ENCODE data around the gene CLEC18C. TPM values are rescaled to one million over a fixed set of nuclear protein-coding genes. Genes with fewer than 3 reads are reported as not detected.
"Not testable (repeated sequence)": the region's sequence is repeated elsewhere in the genome, so short reads cannot be mapped to it uniquely, and the experiment has no call there.

Gene CLEC18C
- under 1 TPM in 1 of 2 experiments, not detected in 1; 0.23 TPM for total RNA-seq

GRCh38 chr16:70173212-70173837 lies at the start of gene CLEC18C:
CLEC18C (plus strand) TSS chr16:70173787; CDS start chr16:70174279, 492 bp downstream.
- not testable (repeated sequence) for H3K9me3 Mint-ChIP-seq, H3K4me3 Mint-ChIP-seq, DNase-seq, H3K4me1 Mint-ChIP-seq, H3K27ac Mint-ChIP-seq, H3K27me3 Mint-ChIP-seq, H3K36me3 Mint-ChIP-seq

GRCh38 chr16:70123822-70124221 lies 49.8 kb upstream of the CLEC18C start:
- H3K36me3 Mint-ChIP-seq, result peaks cover 15% of the 10 kb centered on the region
- not testable (repeated sequence) for H3K27me3 Mint-ChIP-seq, DNase-seq, H3K9me3 Mint-ChIP-seq, H3K27ac Mint-ChIP-seq, H3K4me3 Mint-ChIP-seq, H3K4me1 Mint-ChIP-seq

GRCh38 chr16:70126226-70126625 lies 47.4 kb upstream of the CLEC18C start:
- not testable (repeated sequence) for H3K27ac Mint-ChIP-seq

GRCh38 chr16:70127706-70128105 lies 45.9 kb upstream of the CLEC18C start:
- H3K27ac Mint-ChIP-seq, H3K9me3 Mint-ChIP-seq, H3K4me1 Mint-ChIP-seq, DNase-seq, H3K36me3 Mint-ChIP-seq, H3K4me3 Mint-ChIP-seq, H3K27me3 Mint-ChIP-seq: not testable (repeated sequence)

More at GRCh38 chr16:70126226-70126625, 47.4 kb upstream of the CLEC18C start:
- H3K4me1 Mint-ChIP-seq, H3K9me3 Mint-ChIP-seq, DNase-seq, H3K4me3 Mint-ChIP-seq, H3K27me3 Mint-ChIP-seq: not testable (repeated sequence)
- H3K36me3 Mint-ChIP-seq, result peaks cover 12% of the 10 kb centered on the region

- not testable (repeated sequence) for H3K36me3 Mint-ChIP-seq, H3K27me3 Mint-ChIP-seq, H3K4me1 Mint-ChIP-seq, H3K27ac Mint-ChIP-seq, DNase-seq, H3K9me3 Mint-ChIP-seq, H3K4me3 Mint-ChIP-seq
These were observed 44.7 kb upstream of the CLEC18C start for GRCh38 chr16:70128844-70129243.

GRCh38 chr16:70135796-70136195 lies 37.8 kb upstream of the CLEC18C start:
- H3K27me3 Mint-ChIP-seq, H3K27ac Mint-ChIP-seq, H3K36me3 Mint-ChIP-seq, H3K4me3 Mint-ChIP-seq, H3K4me1 Mint-ChIP-seq, DNase-seq, H3K9me3 Mint-ChIP-seq: not testable (repeated sequence)

GRCh38 chr16:70136595-70136994 lies 37.0 kb upstream of the CLEC18C start:
- H3K4me3 Mint-ChIP-seq, H3K4me1 Mint-ChIP-seq, H3K27me3 Mint-ChIP-seq, H3K27ac Mint-ChIP-seq, H3K36me3 Mint-ChIP-seq, H3K9me3 Mint-ChIP-seq, DNase-seq: not testable (repeated sequence)

GRCh38 chr16:70142739-70143138 lies 30.8 kb upstream of the CLEC18C start:
- not testable (repeated sequence) for DNase-seq, H3K27ac Mint-ChIP-seq, H3K4me3 Mint-ChIP-seq, H3K36me3 Mint-ChIP-seq, H3K9me3 Mint-ChIP-seq, H3K27me3 Mint-ChIP-seq, H3K4me1 Mint-ChIP-seq

- not testable (repeated sequence) for DNase-seq, H3K4me1 Mint-ChIP-seq, H3K4me3 Mint-ChIP-seq, H3K27me3 Mint-ChIP-seq, H3K36me3 Mint-ChIP-seq, H3K27ac Mint-ChIP-seq, H3K9me3 Mint-ChIP-seq
These were observed 30.2 kb upstream of the CLEC18C start for GRCh38 chr16:70143231-70143895.

- H3K27ac Mint-ChIP-seq, H3K9me3 Mint-ChIP-seq, DNase-seq, H3K4me3 Mint-ChIP-seq, H3K27me3 Mint-ChIP-seq, H3K4me1 Mint-ChIP-seq: not testable (repeated sequence)
- peaks cover 12% of the 10 kb centered on the region for H3K36me3 Mint-ChIP-seq
These were observed 25.7 kb upstream of the CLEC18C start for GRCh38 chr16:70147853-70148252.

- H3K27ac Mint-ChIP-seq, H3K4me3 Mint-ChIP-seq, H3K4me1 Mint-ChIP-seq, DNase-seq, H3K27me3 Mint-ChIP-seq, H3K9me3 Mint-ChIP-seq: not testable (repeated sequence)
- H3K36me3 Mint-ChIP-seq, result peaks cover 11% of the 10 kb centered on the region
These were observed 25.1 kb upstream of the CLEC18C start for GRCh38 chr16:70148453-70148852.

- H3K4me3 Mint-ChIP-seq, H3K9me3 Mint-ChIP-seq, DNase-seq, H3K27ac Mint-ChIP-seq, H3K4me1 Mint-ChIP-seq, H3K36me3 Mint-ChIP-seq, H3K27me3 Mint-ChIP-seq: not testable (repeated sequence)
These were observed 24.3 kb upstream of the CLEC18C start for GRCh38 chr16:70149296-70149695.

GRCh38 chr16:70151391-70151790 lies 22.2 kb upstream of the CLEC18C start:
- no peak overlapping the region for H3K27ac Mint-ChIP-seq
- H3K4me1 Mint-ChIP-seq, result no peaks in the 10 kb centered on the region
- no peaks in the 10 kb centered on the region for H3K27me3 Mint-ChIP-seq
- H3K36me3 Mint-ChIP-seq, result peaks cover 8% of the 10 kb centered on the region
- no peak overlapping the region for H3K4me3 Mint-ChIP-seq
- H3K9me3 Mint-ChIP-seq, result no peaks in the 10 kb centered on the region
- no peak for DNase-seq

- H3K4me3 Mint-ChIP-seq, result no peak overlapping the region
- H3K27ac Mint-ChIP-seq, result no peak overlapping the region
- DNase-seq, result no peak
- peaks cover 8% of the 10 kb centered on the region for H3K36me3 Mint-ChIP-seq
- H3K27me3 Mint-ChIP-seq, result no peaks in the 10 kb centered on the region
- H3K9me3 Mint-ChIP-seq, result no peaks in the 10 kb centered on the region
- H3K4me1 Mint-ChIP-seq, result no peaks in the 10 kb centered on the region
These were observed 21.6 kb upstream of the CLEC18C start for GRCh38 chr16:70151941-70152509.

GRCh38 chr16:70152578-70153302 lies 20.8 kb upstream of the CLEC18C start:
- DNase-seq, result no peak
- no peak overlapping the region for H3K4me3 Mint-ChIP-seq
- H3K4me1 Mint-ChIP-seq, result no peaks in the 10 kb centered on the region
- H3K36me3 Mint-ChIP-seq, result peaks cover 8% of the 10 kb centered on the region
- H3K9me3 Mint-ChIP-seq, result no peaks in the 10 kb centered on the region
- H3K27ac Mint-ChIP-seq, result no peak overlapping the region
- H3K27me3 Mint-ChIP-seq, result no peaks in the 10 kb centered on the region

Measured in activated naive CD8-positive, alpha-beta T cell treated with anti-CD3 and anti-CD28 coated beads for 36 hours (primary cell).